DMS153 treated with DMSO at 0.1 percent for 48 hours (cell line): ENCODE measurements around the gene LRFN5.
"Not testable (repeated sequence)": the region's sequence is repeated elsewhere in the genome, so short reads cannot be mapped to it uniquely, and the experiment has no call there.

Experiments used
- DNase-seq: peaks from one replicate; lab custom pipeline; 2025; ENCODE audit not compliant: unreplicated experiment; lab: John Stamatoyannopoulos, UW

The LRFN5 gene

GRCh38 chr14:41878321-41878720 lies 271.6 kb downstream of the LRFN5 start:
- DNase-seq = no peak

DNA sequence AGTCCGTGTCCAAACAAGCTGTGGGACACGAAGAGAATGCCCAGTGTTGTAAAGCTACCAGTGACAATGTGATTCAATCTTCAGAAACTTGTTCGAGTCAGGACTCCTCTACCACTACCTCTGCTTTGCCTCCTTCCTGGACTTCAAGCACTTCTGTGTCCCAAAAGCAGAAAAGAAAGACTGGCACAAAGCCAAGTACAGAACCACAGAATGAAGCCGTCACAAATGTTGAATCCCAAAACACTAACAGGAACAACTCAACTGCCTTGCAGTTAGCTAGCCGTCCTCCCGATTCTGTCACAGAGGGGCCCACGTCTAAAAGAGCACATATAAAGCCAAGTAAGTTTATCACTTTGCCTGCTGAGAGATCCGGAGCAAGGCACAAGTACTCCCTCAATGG lies 284.9 kb downstream of the LRFN5 start:
- no peak for DNase-seq

DNA sequence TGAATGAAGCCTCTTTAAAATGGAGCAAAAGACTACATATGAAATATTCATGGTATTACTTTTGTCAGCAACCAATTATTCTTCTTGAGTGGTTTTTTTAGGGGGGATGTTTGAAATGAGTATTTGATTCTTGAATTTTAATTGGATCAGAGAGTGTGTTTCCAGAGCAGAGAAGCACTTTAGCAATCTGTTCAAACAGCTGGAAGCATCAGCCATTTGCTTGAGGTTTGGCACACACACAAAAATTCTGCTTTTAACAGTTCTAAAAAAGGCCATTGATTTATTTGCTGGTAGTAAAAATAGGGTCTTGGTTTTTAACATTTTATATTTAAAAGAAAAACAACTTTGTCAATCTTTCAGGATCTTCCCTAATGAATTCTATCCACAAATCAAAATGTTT lies 292.7 kb downstream of the LRFN5 start:
- peak; percentile 82 for DNase-seq

DNA sequence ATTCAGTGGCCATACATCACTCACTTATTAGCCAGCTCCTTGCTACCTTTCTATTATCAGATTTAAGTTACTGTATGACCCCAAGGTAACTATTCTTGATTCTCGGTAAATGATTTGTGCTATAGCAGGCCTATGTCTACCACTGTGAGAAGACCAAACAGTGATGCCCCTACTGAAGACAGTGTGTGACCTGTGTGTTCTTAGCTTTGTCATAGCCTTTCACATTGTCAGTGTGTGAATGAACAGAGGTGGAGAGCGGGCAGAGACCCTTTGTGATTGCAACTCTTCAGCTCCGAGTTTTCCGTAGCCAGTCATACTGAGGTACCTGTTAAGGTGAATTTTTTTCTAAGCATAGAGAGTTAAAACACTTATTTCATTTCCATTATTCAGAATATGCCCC lies 294.0 kb downstream of the LRFN5 start:
- no peak for DNase-seq

DNA sequence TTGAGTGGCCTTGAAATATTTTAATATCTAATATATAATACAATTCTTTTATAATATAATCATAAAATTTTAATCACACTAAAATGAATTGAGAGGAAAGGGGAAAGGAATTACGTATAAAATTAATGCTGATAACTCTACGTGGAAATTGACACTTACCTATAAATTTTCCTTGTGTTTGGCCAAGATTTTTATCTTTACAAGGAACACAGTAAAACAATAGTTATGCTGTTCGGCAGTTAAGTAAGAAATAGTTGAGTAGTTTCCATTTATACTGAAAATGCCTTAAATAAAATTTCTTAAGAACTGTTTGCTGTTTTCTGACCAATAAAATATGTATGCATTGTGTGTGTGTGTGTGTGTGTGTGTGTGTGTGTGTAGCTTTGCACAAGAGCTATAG lies 294.4 kb downstream of the LRFN5 start:
- no peak for DNase-seq

DNA sequence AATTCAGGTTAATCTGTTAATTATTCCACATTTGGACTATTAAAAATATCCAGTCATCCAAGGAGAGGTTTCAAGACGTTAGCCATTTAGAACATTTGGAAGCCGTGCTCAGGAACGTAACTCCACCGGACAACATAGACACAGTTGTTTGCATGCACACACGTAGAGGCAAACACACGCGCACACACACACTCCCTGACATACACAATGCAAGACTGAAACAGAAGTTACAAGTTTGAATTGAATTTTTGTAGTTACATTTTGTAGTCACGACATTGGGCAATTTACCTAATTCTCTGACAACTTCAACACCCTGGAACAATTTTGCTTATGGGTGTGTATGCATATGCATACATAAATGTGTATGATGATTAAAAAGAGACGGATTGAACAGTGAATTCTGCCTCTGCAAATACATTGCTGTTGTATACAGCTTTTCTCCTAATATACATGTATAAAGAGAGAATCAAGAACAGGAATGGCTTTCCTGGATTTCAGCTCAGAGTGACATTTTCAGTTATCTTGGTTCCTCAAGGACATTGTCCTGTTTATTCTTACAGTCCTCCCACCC lies 298.8 kb downstream of the LRFN5 start:
- no peak for DNase-seq

DNA sequence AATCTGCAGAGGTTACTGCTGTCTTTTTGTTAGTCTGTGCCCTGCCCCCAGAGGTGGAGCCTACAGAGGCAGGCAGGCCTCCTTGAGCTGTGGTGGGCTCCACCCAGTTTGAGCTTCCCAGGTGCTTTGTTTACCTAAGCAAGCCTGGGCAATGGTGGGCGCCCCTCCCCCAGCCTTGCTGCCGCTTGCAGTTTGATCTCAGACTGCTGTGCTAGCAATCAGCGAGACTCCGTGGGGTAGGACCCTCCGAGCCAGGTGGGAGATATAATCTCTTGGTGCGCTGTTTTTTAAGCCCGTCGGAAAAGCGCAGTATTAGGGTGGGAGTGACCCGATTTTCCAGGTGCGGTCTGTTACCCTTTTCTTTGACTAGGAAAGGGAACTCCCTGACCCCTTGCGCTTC lies 304.5 kb downstream of the LRFN5 start:
- not testable (repeated sequence) for DNase-seq

DNA sequence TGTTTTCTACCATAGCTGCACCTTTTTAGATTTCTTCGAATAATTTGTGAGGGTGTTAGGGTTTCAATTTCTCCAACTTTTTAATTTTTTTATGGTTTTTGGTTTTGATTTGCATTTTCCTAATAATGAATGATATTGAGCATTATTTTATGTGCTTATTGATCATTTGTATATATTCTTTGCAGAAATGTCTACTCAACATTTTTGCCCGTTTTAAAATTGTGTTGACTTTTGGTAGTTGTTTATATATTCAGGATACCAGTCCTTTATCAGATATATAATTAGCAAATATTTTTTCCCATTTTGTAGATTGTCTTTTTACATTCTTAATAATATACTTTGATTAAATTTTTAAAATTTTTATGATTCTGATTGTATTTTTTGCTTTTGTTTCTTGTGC lies 306.7 kb downstream of the LRFN5 start:
- DNase-seq = no peak

DNA sequence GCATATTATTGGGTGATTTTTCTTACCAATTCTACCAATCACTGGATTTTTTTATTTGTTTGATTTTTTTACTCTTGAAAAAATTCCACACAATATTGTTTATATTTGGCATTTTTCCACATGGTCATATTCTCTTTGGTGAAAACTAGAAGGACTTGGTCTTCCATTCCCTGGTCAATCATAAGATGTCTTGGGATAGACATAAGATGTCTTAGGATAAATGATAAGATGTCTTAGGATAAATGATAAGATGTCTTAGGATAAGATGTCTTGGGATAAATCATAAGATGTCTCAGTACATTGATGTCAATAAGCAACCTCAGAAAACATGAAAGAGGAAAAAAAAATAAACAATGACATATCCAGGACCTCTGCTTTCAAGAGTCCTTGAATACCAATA lies 309.1 kb downstream of the LRFN5 start:
- DNase-seq = no peak

DNA sequence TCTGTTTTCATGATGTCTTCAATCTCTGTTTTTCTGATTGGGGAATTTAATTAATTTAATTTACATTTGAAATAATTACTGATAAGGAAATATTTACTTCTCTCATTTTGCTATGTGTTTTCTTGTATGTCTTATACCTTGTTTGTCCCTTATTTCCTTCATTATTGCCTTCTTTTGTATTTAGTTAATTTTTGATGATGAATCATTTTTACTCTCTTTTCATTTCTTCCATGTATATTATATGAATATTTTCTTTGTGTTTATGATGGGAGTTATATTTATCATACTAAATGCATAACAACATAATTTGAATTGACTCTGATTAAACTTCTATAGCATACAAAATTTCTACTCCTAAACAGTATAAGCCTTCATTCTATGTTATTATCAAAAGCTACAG lies 309.6 kb downstream of the LRFN5 start:
- no peak for DNase-seq

DNA sequence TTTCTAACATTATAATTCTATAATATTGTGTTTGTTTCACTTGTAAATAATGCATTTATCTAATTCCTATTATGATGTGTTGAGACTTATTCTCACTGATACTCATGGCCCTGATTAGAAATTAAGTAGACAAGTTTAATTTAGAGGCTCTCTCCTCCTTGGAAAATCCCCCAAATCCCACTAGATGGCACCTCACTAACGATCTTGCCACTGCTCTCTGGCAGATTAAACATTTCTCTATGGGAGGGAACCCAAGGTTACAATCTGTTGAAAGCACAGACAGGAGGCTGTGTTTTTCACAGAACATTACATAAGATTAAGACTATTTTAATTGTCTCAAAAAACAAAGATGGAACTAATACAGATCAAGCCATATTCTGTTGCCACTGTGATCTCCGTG lies 318.7 kb downstream of the LRFN5 start:
- peak; percentile 8 for DNase-seq

- DNase-seq = no peak
These were observed 343.9 kb downstream of the LRFN5 start for GRCh38 chr14:41950428-41951151.
